Putamen (tissue), 1 donor: ENCODE data around the gene FGFR2.
A peak's percentile ranks its signal among the peaks of the same experiment; 100 is the strongest.

Experiments used
- DNase-seq: peaks from one replicate; pipeline ENCODE4 v3.0.0-alpha.2; 2016; ENCODE audit warnings: low spot score

FGFR2 gene

DNA sequence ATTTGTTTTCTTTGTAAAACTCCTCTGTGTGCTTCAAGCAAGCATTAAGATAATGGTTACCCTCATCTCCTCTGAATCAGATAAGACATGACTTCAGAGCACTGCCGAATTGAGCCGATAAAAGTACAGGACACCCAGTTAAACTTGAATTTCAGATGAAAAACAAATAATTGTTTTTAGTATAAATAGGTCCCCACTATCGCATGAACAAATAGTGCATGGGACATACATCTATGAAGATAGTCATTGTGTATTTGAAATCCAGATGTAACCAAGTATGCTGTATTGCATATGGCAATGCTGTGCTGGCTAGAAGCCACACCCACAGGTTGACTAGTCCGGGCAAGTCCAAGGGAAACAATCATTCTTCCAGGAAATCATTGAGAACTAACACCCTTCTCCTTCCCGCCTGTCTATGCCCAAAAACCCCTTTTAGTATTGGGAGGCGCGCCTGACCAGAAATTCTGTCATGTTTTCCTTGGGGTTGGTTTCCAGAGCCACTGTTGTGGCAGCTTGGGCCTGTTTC is 12.6 kb upstream of the FGFR2 start:
- DNase-seq, result no peak

DNA sequence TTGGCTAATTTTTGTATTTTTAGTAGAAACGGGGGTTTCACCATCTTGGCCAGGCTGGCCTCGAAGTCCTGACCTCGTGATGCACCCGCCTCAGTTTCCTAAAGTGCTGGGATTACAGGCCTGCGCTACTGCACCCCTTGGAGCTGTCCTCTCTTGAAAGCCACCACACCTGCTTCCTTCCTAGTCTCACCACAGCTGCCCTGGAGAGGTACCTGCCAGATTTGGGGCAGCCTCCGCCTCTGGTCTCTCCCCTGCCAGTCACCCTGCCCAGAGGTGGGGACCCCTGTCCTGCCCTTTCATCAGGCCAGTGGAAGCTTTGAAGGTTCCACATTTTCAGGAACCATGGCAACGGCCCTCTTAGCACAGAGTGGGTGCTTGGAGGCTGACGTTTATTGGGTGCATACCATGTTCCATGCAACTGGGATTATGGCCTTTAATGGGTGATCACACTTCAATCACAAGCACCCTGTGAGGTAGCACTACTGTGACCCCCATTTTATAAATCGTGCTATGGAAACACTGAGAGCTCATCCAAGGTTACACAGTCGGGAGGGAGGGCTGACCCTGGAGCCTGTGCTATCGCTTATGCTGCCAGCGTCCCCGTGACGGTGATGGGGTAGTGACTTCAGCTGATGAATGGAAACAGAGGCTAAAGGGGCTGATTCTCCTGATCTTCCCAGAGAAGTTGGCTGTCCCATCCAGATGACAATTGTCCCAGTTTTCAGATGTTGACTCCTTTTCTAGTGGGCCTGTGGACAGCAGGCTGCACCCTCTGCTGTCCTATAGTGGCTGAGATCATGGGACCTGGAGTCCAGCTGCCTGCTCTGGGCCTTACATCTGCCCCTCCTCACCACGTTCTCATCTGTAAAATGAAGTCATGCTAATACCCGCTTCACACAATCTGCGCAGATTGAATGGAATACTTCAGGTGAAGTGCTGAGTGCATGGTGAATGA is 11.5 kb upstream of the FGFR2 start:
- DNase-seq, result no peak

DNA sequence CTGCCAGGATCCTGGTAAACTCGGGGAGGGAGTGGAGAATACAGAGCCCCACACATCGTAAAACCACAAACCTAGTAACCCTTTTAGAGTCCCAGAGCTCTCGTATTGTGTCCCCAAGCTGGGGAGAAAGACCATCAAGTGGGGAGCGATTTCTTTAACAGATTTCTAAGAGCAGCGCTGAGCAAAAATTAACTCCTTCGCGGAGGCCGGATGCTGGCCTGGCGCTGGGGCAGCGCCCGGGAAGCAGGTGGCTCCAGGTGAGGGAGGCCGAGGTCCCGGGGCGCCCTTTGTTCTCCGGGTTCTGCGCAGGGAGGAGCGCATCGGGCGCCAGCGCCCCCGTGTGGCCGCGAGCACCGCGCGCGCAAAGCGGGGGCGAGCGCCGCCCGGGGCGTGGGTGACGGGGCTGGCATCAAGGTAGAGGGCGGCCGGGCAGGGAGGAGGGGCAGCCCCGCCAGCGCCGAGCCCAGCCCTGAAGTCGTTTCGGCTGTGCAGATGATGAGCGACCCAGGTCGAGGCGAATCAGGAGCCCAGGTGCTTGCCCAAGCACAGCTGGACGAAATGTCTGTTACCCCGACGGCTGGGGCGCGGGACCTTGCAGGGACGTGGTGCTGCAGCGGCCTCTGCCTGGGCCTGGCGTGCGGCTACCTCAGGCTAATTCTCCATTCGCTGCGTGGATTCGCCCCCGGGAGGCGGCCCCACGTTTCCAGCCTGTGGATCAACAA is 10.4 kb upstream of the FGFR2 start:
- DNase-seq, result no peak

DNA sequence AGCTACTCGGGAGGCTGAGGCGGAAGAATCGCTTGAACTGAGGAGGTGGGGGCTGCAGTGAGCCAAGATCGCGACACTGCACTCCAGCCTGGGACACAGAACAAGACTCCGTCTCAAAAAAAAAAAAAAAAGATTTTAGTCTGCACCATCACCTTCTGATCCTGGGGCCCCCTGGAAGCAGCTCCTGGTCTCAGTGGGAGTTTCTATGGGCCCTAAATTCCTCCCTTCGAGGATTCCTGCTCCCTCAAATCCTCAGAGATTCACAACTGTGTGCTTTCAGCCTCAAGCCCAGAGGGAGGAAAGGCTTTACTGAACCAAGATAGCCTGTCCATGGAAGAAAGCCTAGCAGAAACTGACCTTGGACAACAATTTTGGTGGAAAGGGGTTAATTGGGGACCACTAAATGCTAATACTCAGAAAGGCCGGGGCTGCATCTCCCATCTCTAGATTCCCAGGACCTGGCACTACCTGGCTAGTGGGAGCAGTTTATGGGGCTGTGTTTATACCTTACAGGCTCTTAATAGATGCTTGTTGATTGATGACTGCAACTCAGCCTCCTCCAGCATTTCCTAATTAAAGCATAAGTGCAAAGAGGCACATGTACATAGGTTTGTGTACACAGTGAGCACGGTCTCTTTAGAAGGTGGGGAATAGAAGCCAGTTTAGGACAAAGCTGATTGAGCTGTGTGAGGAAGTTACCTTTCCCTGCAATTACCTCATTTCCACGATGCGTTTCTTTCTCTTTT is 9.2 kb upstream of the FGFR2 start:
- DNase-seq, result no peak

DNA sequence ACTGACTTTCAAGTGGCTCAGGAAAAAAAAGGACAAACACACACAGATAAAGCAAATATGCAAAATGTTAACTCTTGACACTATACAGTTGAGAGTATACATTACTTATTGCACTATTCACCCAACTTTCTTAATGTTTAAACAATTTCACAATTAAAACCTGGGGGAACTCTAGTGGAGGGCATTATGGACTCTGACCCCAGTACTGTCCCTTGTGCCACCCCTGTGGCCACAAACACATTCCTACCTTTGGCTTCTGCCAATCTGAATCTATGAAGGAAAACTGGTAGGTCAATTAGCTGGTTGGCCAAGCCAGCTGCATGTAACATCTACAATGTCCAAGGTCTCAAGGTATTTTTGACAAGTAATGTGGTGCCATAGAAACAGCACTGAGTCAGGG is 7.5 kb upstream of the FGFR2 start:
- DNase-seq, result no peak

DNA sequence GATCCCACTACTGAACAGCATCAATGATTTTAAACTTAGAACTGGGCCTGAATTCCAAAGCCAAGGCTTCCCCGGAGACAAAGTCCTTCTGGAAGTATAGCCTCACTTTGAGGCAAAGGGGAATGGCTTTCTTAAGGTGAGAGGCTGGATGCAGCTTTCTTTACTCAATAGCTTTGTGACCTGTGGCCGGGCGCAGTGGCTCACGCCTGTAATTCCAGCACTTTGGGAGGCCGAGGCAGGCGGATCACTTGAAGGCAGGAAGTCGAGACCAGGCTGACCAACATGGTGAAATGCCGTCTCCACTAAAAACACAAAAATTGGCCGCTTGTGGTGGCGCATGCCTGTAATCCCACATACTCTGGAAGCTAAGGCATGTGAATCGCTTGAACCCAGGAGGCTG is 3.2 kb upstream of the FGFR2 start:
- no peak for DNase-seq

DNA sequence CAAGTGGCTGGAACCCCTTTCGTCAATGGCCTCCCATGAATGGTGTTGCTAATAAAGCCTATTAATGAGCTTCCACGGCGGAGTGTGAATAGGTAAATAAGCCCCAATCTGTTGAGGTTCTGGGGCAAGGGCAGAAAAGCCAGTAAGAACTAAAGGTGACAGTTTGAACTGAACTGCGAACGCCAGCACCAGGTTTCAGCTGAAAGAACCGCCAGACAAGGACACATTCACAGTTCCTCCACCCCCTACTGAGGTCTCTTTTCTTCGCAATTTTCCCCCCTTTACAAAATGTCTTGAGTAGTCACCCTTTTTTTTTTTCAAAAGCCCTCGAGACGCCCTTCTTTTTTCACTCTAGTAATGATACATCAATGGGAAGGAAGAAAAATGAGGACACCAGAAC is 2.4 kb upstream of the FGFR2 start:
- no peak for DNase-seq

DNA sequence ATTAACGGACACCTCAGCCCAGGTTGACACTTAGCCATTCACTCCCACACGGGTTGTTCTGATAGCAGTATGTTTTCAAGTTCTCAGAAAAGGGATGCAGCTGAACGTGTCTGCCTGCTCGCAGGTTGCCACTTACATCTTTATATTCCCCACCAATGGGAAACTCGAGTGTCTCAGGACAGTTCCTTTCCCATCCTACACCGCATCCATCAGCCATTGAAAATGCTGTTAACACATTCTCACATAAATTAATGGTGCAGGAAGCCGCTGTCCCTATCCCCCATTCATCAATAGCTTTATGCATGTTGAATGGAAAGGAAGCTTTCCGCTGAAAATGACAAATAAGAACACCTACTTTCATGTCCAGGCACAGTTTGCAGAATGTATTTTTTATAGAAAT is 1.7 kb upstream of the FGFR2 start:
- DNase-seq, result no peak

DNA sequence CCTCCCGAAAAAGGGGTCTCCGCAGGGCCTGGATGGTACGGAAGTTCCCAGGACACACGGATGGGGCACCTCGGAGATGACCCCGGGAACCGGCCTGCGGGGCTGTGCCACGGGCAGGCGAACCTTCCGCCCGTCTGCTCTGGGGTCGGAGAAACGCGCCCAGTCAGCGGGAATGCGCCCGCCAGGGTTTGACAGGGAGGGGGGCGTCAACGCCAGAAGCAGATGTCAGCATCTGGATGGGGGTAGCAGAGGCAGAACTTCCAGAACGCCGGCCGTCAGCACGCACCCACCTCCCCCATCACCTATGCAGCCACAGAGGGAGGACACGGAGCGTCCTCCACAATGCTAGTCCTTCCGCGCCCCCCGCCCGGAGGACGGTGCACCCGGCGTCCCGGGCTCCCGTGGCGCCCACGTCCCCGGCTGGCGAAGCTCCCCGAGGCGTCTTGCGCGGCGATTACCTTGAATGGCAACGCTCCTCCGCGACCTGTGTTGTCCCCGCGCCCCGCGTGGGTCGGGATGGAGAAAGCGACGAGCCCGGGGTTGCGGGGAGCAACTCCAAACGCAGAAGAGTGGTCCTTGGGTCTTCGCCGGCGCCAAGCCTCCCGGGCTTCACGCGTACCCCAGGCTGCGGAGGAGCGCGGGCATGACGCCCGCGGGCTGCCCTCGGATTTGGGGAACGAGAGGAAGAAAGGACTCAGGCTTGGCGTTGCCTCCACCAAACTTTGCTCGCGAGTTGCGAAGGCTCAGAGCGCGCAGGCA is 561 bp downstream of the FGFR2 start:
- DNase-seq, result no peak

DNA sequence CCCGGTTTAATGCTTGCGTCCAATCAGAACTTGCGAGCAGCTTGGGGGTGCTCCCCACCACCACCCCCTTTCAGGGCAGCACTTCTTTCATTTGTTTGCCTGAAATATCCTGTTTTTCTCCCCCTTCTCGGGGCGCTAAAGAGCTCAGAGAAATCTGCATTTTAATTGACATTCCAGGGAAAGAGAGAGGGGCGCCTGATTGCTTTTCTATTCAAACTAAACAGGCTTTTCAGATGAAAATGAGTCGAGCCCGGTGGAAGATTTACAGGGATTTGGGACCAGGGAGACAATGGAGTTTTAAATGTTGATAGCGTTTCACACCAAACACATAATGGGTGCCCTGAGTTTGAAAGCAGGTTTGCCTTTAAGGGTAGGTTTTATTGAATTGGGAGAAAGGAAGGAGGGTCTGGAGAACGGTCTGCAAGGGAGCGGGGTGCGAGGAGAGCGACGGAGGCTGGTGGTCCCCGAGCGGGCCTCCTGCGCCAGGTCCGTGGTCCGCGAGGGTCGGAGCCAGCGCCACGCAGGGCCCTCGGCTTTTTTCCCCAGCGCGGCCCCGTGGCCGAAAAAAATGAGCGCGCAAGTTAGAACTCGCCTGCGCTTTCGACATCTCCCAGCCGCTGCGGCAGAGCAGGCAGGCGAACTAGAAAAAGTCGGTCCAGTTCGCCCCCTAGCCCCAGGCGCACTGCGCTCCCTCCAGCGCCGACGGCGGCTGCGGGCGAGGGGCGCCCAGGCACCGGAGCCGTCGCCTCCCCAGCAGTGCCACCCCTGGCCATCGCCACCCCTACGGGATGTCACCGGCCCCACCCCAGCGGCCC is 1.3 kb downstream of the FGFR2 start:
- peak; percentile 74 for DNase-seq

DNA sequence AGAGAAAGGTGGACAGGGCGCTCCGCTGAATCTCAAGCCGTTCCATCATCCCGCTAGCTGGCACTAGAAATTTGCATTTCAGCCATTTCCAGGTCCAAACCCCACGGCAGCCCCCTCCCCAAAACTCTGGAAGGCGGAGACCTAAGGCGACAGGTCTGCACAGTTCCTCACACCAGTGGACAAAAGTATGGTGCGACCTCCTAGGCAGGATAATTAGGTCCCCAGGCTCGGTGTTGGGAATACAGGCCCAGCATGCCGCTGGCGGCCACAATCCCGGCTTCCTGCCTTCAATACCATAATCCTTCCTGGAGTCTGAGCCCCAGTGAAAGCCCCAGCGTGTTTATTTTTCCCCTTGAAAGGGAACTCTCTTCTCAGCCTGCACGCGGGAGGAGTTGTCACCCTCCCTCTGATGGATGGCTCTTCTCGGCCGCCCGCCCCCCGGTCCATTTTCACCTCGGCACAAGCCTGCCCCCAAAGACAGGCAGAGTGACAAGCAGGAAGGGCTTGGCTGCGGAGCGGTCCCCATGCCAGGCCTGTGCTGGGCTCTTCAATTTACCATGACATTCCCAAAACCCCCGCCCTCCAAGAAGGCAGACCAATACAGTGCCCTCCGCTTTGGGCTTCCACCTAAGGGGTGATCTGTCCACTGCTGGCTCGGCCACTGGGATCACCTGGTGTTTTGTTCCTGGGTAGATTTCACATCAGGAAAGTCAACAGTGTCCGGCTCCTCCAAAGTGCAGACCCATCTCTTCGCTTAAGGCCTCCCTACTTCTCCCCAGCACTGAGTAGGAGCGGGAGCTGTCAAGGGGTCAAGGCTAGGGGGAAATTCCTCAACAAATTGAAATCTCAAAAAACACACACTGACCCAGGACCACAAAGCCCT is 2.2 kb downstream of the FGFR2 start:
- peak; percentile 77 for DNase-seq

DNA sequence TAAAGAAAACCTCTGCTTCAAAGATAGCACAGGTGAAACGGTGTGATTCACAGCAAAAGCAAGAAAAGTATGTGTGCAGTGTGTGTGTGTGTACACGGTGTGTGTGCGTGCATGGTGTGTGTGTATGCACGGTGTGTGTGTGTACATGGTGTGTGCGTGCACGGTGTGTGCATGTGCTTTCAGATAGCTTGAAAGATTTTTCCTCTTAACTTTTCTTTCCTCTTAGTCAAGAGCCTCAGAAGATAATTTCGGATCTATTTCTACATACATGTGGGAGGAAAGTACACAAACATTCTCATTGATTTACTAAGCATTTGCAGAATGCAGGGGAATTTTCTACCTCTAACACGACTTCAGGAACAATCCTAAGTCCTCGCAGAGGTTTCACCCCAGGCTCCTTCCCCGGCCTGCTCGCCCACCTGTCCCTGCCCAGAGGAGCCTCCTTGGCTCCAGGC is 2.9 kb downstream of the FGFR2 start:
- no peak for DNase-seq

DNA sequence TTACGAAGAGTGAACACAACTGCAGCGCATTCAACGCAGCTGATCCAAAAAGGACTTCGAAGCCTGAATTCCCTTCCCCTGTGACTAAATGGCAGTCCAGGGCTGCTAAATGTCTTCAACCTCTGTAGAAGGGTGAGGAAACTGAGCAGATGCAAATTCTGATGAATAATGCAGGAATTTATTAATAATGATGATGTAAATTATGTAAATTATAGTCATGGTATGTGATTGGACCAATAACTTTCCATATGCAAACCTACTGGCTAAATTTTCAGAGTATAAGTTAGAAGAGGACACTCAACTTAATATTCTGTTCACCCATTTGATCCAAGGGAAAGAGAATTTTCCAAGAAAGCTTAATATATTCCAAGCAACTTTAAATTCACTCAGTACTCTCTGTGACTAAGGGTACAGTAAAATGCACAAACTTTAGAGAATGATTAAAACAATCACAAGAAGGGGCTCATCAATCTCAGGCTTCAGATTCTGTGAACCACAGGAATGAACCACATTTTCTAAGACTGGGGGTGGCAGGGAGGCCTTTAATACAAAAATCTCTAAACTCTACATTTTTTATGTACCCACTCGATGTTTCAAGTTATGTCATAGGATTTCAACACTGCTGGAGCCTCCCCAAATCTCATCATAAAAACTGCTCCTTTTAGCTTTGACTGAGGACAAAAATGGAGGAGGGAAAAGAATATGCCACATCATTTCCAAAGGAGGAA is 3.5 kb downstream of the FGFR2 start:
- DNase-seq, result no peak

DNA sequence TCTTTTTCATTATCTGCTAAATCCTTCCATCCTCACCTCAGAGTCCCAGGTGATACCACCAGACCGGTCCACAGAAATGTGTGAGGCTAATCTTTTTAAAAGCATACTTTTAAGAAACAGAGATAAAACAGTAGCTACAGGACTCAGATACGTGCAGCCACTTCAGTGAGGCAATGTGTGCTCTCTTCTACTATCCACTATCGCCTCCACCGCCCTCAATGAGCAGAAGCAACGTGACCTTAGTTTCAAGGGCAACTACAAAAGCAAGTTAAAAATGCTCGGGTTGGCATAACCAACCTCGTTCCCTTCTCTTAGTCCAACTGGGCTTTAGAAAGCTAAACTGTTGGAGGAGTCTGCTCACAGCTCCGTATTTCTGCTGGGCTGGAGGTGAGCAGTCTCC is 4.2 kb downstream of the FGFR2 start:
- no peak for DNase-seq

DNA sequence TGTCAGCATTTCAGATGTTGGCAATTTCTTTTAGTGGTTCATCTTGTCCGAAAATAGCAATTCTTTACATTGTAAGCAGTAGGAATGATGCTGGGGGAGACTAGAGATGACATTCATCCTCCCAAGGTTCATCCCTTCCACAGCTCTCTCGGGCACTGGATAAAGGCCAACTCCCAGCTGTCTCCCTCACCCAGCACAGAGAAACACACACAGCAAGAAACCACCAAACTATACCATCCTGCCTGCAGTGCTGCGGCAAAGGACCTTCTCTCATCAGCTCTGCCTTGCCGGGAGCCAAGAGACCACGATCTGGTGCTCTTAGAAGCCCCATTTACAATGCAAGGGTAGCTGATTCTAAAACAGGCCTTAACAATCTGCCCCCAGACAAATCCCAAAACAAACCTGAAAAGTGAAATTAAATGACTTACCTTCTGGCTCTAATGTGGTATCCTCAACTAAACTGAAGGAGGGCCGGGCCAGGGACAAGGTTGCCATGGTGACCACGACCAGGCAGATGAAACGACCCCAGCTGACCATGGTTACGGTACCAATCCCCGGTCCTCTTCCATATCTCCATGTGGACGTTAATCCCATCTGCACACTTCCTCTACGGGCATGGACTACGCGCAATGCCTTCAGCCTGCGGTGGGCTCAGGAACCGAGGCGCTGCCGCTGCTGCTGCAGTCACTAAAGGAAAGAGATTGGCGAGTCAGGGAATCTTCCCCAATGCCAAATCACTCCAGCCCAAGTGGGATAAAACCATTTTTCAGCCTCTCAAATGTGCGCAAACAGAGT is 4.8 kb downstream of the FGFR2 start:
- peak; percentile 70 for DNase-seq

DNA sequence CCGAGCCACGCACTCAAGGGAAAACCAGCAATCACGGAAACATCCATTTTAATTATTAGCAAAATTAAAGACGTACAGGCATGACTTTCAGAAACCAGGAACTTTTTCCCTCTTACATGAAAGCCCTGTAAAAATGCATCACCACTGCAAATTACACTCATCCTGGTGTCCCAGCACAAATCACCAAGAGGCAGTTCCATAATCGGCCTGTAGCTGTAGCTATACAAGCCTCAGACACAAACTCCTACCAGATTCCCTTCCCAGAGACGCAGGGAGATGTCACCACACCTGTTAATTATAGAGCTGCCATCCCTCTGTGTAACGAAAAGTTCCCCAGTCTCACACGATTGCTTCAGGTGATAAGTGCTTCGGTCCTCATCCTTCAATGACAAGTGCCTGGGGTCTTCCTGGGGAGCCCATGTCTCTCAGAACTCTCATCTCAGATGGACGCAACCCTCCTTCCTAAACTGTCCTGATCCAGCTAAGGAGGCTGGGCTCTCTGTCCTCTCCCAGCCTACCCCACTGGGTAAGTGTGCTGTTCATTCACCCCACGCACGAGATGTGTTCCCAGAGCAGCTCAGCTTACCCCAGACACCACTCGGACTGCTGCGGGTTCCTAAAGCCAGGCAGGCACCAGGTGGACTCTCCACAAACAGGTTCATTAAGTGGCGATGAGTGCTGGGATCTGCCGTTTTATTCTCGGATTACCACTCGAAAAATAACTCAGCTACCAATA is 5.9 kb downstream of the FGFR2 start:
- no peak for DNase-seq

DNA sequence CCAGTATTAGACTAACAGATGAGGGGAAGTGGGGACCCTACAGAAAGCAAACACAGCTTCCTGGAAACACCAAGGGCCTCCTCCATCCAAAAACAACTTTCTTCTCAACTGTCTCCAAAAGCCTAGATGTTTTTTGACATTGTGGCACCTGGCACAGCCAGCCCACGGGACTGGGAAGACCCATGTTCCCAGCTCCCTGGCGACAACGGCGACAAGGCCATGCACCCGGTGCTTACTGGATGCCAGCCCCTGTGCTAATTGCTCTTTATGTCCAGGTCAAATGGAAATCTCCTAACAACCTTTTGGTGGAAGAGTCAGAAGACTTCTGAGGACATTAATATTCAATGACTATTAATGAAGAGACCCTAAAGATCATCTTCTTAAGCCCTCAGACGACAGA is 7.1 kb downstream of the FGFR2 start:
- DNase-seq, result no peak
